Measurements from ENCODE around the gene EXD3. TPM values are rescaled to one million over a fixed set of nuclear protein-coding genes. Genes with fewer than 3 reads are reported as not detected.

EXD3 gene
- total RNA-seq, 1 donor from 2014 or later, result 24.5 TPM

- Mint-ChIP-seq H3K27me3 (ENCODE audit: unreplicated experiment) (peaks cover 3% of the 10 kb centered on the region), H3K9me3 (ENCODE audit: unreplicated experiment) (no peaks in the 10 kb centered on the region), H3K4me3 (ENCODE audit: unreplicated experiment) (no peak overlapping the region), H3K27ac (ENCODE audit: unreplicated experiment) (no peak overlapping the region), H3K4me1 (ENCODE audit: low read depth, unreplicated experiment) (no peaks in the 10 kb centered on the region), H3K36me3 (ENCODE audit: unreplicated experiment) (no peaks in the 10 kb centered on the region)
- TF ChIP-seq, protein P1, sequence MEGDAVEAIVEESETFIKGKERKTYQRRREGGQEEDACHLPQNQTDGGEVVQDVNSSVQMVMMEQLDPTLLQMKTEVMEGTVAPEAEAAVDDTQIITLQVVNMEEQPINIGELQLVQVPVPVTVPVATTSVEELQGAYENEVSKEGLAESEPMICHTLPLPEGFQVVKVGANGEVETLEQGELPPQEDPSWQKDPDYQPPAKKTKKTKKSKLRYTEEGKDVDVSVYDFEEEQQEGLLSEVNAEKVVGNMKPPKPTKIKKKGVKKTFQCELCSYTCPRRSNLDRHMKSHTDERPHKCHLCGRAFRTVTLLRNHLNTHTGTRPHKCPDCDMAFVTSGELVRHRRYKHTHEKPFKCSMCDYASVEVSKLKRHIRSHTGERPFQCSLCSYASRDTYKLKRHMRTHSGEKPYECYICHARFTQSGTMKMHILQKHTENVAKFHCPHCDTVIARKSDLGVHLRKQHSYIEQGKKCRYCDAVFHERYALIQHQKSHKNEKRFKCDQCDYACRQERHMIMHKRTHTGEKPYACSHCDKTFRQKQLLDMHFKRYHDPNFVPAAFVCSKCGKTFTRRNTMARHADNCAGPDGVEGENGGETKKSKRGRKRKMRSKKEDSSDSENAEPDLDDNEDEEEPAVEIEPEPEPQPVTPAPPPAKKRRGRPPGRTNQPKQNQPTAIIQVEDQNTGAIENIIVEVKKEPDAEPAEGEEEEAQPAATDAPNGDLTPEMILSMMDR (IDR thresholded peaks at IDR 0.05; ENCODE audit: partially characterized antibody, unreplicated experiment), result no peak
- no peak for DNase-seq
Observed at GRCh38 chr9:137429974-137430722, 7.2 kb upstream of the EXD3 start.

DNA sequence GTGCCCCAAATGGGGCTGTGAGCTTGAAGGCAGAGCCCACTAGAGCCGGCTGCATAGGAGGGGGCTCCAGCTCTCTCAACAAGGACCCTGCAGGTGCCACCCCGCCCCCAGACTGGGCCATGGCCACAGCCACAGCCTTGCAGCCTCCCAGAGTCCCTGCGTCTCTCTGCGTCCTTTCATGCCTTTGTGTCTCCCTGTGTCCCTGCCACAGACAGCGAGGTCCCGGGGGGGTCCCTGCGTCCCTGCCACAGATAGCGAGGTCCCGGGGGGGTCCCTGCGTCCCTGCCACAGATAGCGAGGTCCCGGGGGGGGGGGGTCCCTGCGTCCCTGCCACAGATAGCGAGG is 6.6 kb upstream of the EXD3 start:
- no peak overlapping the region for H3K4me3 Mint-ChIP-seq (ENCODE audit: unreplicated experiment)
- no peaks in the 10 kb centered on the region for H3K9me3 Mint-ChIP-seq (ENCODE audit: unreplicated experiment)
- H3K27me3 Mint-ChIP-seq (ENCODE audit: unreplicated experiment), result peaks cover 3% of the 10 kb centered on the region
- no peak overlapping the region for H3K27ac Mint-ChIP-seq (ENCODE audit: unreplicated experiment)
- H3K36me3 Mint-ChIP-seq (ENCODE audit: unreplicated experiment), result no peaks in the 10 kb centered on the region
- DNase-seq, result no peak
- H3K4me1 Mint-ChIP-seq (ENCODE audit: low read depth, unreplicated experiment), result no peaks in the 10 kb centered on the region
- TF ChIP-seq, protein P1 (IDR thresholded peaks at IDR 0.05; ENCODE audit: partially characterized antibody, unreplicated experiment), result no peak

DNA sequence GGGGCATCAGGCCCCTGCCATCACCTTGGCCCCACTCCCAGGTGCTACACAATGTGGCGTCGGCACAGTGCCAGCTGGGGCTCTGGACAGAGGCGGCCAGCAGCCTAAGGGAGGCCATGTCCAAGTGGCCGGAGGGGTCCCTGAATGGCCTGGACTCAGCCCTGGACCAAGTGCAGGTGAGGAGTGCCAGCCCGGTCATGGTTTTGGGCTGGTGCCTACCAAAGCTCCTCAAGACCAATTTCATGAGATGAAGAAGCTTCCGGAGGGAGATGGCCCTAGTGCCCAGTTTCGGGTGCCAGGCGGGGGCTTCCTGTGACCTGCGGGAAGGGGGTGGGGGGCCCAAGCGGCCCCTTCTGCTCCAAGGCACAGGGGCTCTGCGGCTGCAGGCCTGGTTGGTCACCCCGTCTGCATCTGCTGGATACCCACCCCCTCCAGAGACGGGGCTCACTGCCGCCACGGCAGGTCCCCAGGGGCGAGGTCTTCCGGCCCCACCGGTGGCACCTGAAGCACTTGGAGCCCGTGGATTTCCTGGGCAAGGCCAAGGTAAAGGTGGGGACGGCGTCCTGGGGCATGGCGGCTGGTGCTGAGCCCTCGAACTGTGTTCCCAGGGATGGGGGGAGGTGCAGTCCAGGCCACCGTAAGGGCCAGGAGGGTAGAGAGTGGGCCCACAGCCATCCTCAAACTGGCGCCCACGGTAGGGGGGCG is 6.0 kb upstream of the EXD3 start:
- DNase-seq, result no peak
- H3K27ac Mint-ChIP-seq (ENCODE audit: unreplicated experiment), result no peak overlapping the region
- no peaks in the 10 kb centered on the region for H3K4me1 Mint-ChIP-seq (ENCODE audit: low read depth, unreplicated experiment)
- TF ChIP-seq, protein P1 (IDR thresholded peaks at IDR 0.05; ENCODE audit: partially characterized antibody, unreplicated experiment), result no peak
- no peaks in the 10 kb centered on the region for H3K36me3 Mint-ChIP-seq (ENCODE audit: unreplicated experiment)
- H3K27me3 Mint-ChIP-seq (ENCODE audit: unreplicated experiment), result peaks cover 5% of the 10 kb centered on the region
- H3K9me3 Mint-ChIP-seq (ENCODE audit: unreplicated experiment), result peaks cover 3% of the 10 kb centered on the region
- no peak overlapping the region for H3K4me3 Mint-ChIP-seq (ENCODE audit: unreplicated experiment)

- Mint-ChIP-seq H3K4me1 (ENCODE audit: low read depth, unreplicated experiment) (no peaks in the 10 kb centered on the region), H3K4me3 (ENCODE audit: unreplicated experiment) (no peak overlapping the region), H3K27me3 (ENCODE audit: unreplicated experiment) (peaks cover 5% of the 10 kb centered on the region), H3K27ac (ENCODE audit: unreplicated experiment) (no peak overlapping the region), H3K36me3 (ENCODE audit: unreplicated experiment) (no peaks in the 10 kb centered on the region), H3K9me3 (ENCODE audit: unreplicated experiment) (peaks cover 3% of the 10 kb centered on the region)
- DNase-seq, result no peak
- TF ChIP-seq, protein P1 (IDR thresholded peaks at IDR 0.05; ENCODE audit: partially characterized antibody, unreplicated experiment), result no peak
Observed at GRCh38 chr9:137428311-137428630, 5.3 kb upstream of the EXD3 start.

Data from glutamatergic neuron (in vitro differentiated cells).